ENCODE measurements around the gene CACNA1S. TPM values are rescaled to one million over a fixed set of nuclear protein-coding genes. Genes with fewer than 3 reads are reported as not detected.

CACNA1S gene
- total RNA-seq, 1 experiment from 2014 or later, result not detected

DNA sequence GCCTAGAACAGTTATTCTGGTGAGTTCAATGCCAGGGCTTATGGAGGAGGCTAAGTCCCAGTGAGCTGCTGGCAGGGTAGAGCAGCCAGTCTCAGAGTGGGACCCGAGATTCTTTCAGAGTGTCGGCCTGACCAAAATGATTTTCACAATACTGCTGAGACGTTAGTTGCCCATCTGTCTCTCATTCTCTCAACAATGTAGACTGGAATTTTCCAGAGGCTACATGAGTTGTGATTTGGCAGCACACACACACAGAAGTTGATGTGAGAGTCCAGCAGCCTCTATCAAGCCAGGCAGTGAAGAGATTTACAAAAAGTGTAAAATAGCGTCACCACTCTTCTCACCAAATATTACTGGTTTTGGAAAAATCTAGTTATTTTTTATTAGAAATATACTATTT is 21.7 kb downstream of the CACNA1S start:
- no CpG with 5 or more reads among the region's 4 CpGs for WGBS (ENCODE audit: extremely low coverage, insufficient read length, low lambda C conversion rate)
- Histone ChIP-seq H3K14ac (ENCODE audit: insufficient read depth, low read length) (no peak overlapping the region), H2AFZ (ENCODE audit: low read length) (no peak overlapping the region), H2BK20ac (ENCODE audit: low read depth, low read length, poor library complexity, severe bottlenecking) (no peak overlapping the region), H3K4ac (ENCODE audit: low read depth, low read length) (no peak overlapping the region), H3K18ac (ENCODE audit: insufficient read length, low read depth, low read length) (no peak overlapping the region), H2BK15ac (ENCODE audit: low read depth, low read length) (no peak overlapping the region), H2AK5ac (ENCODE audit: insufficient read length, low read length) (no peak overlapping the region), H2BK120ac (ENCODE audit: low read depth, low read length, poor library complexity, severe bottlenecking) (no peak overlapping the region), H3K4me1 (ENCODE audit: insufficient read depth, low read length) (no peaks in the 10 kb centered on the region), H3K79me1 (ENCODE audit: insufficient read depth, low read depth, low read length, poor library complexity, severe bottlenecking) (no peaks in the 10 kb centered on the region), H3K9ac (ENCODE audit: extremely low read depth, insufficient read length, low read length) (no peak overlapping the region), H3K9me3 (ENCODE audit: control insufficient read depth, low read depth, low read length) (no peaks in the 10 kb centered on the region), H4K20me1 (ENCODE audit: control insufficient read depth, insufficient read depth, insufficient read length) (no peaks in the 10 kb centered on the region), H3K23ac (ENCODE audit: insufficient read length, low read depth, low read length) (no peak overlapping the region), H3K79me2 (ENCODE audit: insufficient read depth, low read length) (no peaks in the 10 kb centered on the region), H3K4me2 (ENCODE audit: insufficient read depth, insufficient read length, low read length) (no peak overlapping the region), H3K27ac (ENCODE audit: insufficient read length, low read depth, low read length) (no peak overlapping the region), H4K91ac (ENCODE audit: insufficient read length, low read depth, low read length) (no peak overlapping the region), H4K8ac (replicated peaks; ENCODE audit: insufficient read length, low read depth, low read length) (no peak overlapping the region), H3K27me3 (ENCODE audit: insufficient read depth, low read length) (no peaks in the 10 kb centered on the region), H2BK5ac (ENCODE audit: insufficient read length, low read length) (no peak overlapping the region), H3T11ph (ENCODE audit: low read length) (no peak overlapping the region), H3K56ac (ENCODE audit: insufficient read length, low read depth, low read length) (no peak overlapping the region), H4K5ac (ENCODE audit: insufficient read length, low read depth, low read length) (no peak overlapping the region), H3K23me2 (ENCODE audit: insufficient read length, low read depth, low read length, poor library complexity, severe bottlenecking) (no peaks in the 10 kb centered on the region), H2BK12ac (ENCODE audit: insufficient read length, low read depth, low read length) (no peak overlapping the region)
- Mint-ChIP-seq H3K27me3 (ENCODE audit: low read depth) (peaks cover 8% of the 10 kb centered on the region), H3K36me3 (ENCODE audit: insufficient read depth in 1 of 3, low read depth in 3 of 3) (no peaks in the 10 kb centered on the region), H3K27ac (no peak overlapping the region), H3K9me3 (no peaks in the 10 kb centered on the region), H3K4me3 (no peak overlapping the region), H3K4me1 (peaks cover 8 to 11% of the 10 kb centered on the region in 2 experiments)
- TF ChIP-seq, protein P1, sequence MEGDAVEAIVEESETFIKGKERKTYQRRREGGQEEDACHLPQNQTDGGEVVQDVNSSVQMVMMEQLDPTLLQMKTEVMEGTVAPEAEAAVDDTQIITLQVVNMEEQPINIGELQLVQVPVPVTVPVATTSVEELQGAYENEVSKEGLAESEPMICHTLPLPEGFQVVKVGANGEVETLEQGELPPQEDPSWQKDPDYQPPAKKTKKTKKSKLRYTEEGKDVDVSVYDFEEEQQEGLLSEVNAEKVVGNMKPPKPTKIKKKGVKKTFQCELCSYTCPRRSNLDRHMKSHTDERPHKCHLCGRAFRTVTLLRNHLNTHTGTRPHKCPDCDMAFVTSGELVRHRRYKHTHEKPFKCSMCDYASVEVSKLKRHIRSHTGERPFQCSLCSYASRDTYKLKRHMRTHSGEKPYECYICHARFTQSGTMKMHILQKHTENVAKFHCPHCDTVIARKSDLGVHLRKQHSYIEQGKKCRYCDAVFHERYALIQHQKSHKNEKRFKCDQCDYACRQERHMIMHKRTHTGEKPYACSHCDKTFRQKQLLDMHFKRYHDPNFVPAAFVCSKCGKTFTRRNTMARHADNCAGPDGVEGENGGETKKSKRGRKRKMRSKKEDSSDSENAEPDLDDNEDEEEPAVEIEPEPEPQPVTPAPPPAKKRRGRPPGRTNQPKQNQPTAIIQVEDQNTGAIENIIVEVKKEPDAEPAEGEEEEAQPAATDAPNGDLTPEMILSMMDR (conservative IDR thresholded peaks at IDR 0.05), result no peak
- no peak for DNase-seq

Measured in H9 (cell line).